WTC11 (cell line): ENCODE results near the gene OTUD7B. TPM values are rescaled to one million over a fixed set of nuclear protein-coding genes. Genes with fewer than 3 reads are reported as not detected.
A peak's percentile ranks its signal among the peaks of the same experiment; 100 is the strongest.

ENCODE experiments used
- ATAC-seq: fragments of 200-7000 bp; cut with Tn5 transposase; 2 replicates; pipeline ENCODE4 v1.10.0; 2021; ENCODE audit warnings: mild to moderate bottlenecking, moderate library complexity
- CTCF ChIA-PET: fragments of 300-600 bp; sonication (Branson Sonifier 250); formaldehyde crosslinking; loops from one replicate; lab custom pipeline; 2021; ENCODE audit warnings: antibody characterized with exemption; lab: Charles Lee
- POLR2A ChIA-PET: fragments of 350-600 bp; sonication (Branson Sonifier 250); formaldehyde crosslinking; loops from one replicate; lab custom pipeline; 2021; ENCODE audit warnings: antibody characterized with exemption; lab: Charles Lee
- DNase-seq: peaks from one replicate; pipeline ENCODE4 v3.0.0; 2021; ENCODE audit warnings: low spot score
- H3K27ac Mint-ChIP-seq: 2 replicates; pipeline ENCODE4 v1.8.0; 2021; ENCODE audit warnings: mixed read lengths
- H3K27me3 Mint-ChIP-seq: 2 replicates; pipeline ENCODE4 v1.8.0; 2021; ENCODE audit warnings: low read depth, mild to moderate bottlenecking, moderate library complexity, mixed read lengths
- H3K36me3 Mint-ChIP-seq: 2 replicates; pipeline ENCODE4 v1.8.0; 2021; ENCODE audit warnings: mixed read lengths
- H3K4me1 Mint-ChIP-seq: 2 replicates; pipeline ENCODE4 v1.8.0; 2022; ENCODE audit warnings: mixed read lengths
- H3K4me3 Mint-ChIP-seq: 2 replicates; pipeline ENCODE4 v1.8.0; 2021; ENCODE audit warnings: mild to moderate bottlenecking, moderate library complexity, mixed read lengths
- H3K9me3 Mint-ChIP-seq: 2 replicates; pipeline ENCODE4 v1.8.0; 2021; ENCODE audit warnings: mixed read lengths
- ARID4B ChIP-seq: sonication (generic); formaldehyde crosslinking; IDR thresholded peaks from 2 replicates; pipeline ENCODE4 v1.8.0; 2023; ENCODE audit warnings: missing genetic modification reagents, mild to moderate bottlenecking, borderline replicate concordance
- CBFB ChIP-seq: sonication (generic); formaldehyde crosslinking; IDR thresholded peaks from 2 replicates; pipeline ENCODE4 v1.8.1; 2022; ENCODE audit warnings: mild to moderate bottlenecking, low read depth, missing genetic modification reagents
- CREB1 ChIP-seq: sonication (generic); formaldehyde crosslinking; IDR thresholded peaks from 2 replicates; pipeline ENCODE4 v1.8.0; 2023; ENCODE audit warnings: mild to moderate bottlenecking, missing genetic modification reagents
- E2F4 ChIP-seq: sonication (generic); formaldehyde crosslinking; IDR thresholded peaks from 2 replicates; pipeline ENCODE4 v1.8.1; 2022; ENCODE audit warnings: low read depth, mild to moderate bottlenecking, moderate library complexity, missing genetic modification reagents, borderline replicate concordance
- ESRRA ChIP-seq: sonication (generic); formaldehyde crosslinking; IDR thresholded peaks from 2 replicates; pipeline ENCODE4 v1.8.1; 2022; ENCODE audit warnings: mild to moderate bottlenecking, missing genetic modification reagents, borderline replicate concordance
- FOXP1 ChIP-seq: sonication (generic); formaldehyde crosslinking; IDR thresholded peaks from 2 replicates; pipeline ENCODE4 v1.8.0; 2022; ENCODE audit warnings: missing genetic modification reagents, mild to moderate bottlenecking, moderate library complexity, borderline replicate concordance
- HMGXB4 ChIP-seq: sonication (generic); formaldehyde crosslinking; IDR thresholded peaks from 2 replicates; pipeline ENCODE4 v1.8.1; 2023; ENCODE audit warnings: mild to moderate bottlenecking, moderate library complexity, missing genetic modification reagents
- IRF2 ChIP-seq: sonication (generic); formaldehyde crosslinking; IDR thresholded peaks from 2 replicates; pipeline ENCODE4 v1.8.0; 2022; ENCODE audit warnings: low read depth, missing genetic modification reagents, borderline replicate concordance
- JAZF1 ChIP-seq: fragments of 250-450 bp; sonication (Bioruptor Pico); IDR thresholded peaks from 2 replicates; pipeline ENCODE4 v1.9.0; 2021; ENCODE audit warnings: moderate library complexity, mild to moderate bottlenecking, inconsistent platforms
- JUN ChIP-seq: sonication (generic); formaldehyde crosslinking; IDR thresholded peaks from 2 replicates; pipeline ENCODE4 v1.8.0; 2023; ENCODE audit warnings: mild to moderate bottlenecking, missing genetic modification reagents
- NR3C1 ChIP-seq: sonication (generic); formaldehyde crosslinking; conservative IDR thresholded peaks from 2 replicates; pipeline ENCODE4 v1.8.1; 2023; ENCODE audit warnings: low read depth, mild to moderate bottlenecking, missing genetic modification reagents
- USF1 ChIP-seq: sonication (generic); formaldehyde crosslinking; IDR thresholded peaks from 2 replicates; pipeline ENCODE4 v1.8.0; 2022; ENCODE audit warnings: mild to moderate bottlenecking, missing genetic modification reagents
- ZNF317 ChIP-seq: sonication (generic); formaldehyde crosslinking; IDR thresholded peaks from 2 replicates; pipeline ENCODE4 v1.8.1; 2023; ENCODE audit warnings: low read depth, mild to moderate bottlenecking, moderate library complexity, missing genetic modification reagents, borderline replicate concordance
- ZNF532 ChIP-seq: fragments of 250-450 bp; sonication (Bioruptor Pico); IDR thresholded peaks from 2 replicates; pipeline ENCODE4 v1.9.0; 2021; ENCODE audit warnings: mild to moderate bottlenecking, borderline replicate concordance
- total RNA-seq: library from RNA; stranded (reverse); gene quantifications from 3 replicates; pipeline ENCODE4 v1.2.3, GENCODE V29; 2021
- TF ChIP-seq, protein P1 (sequence below): sonication (generic); formaldehyde crosslinking; conservative IDR thresholded peaks from 2 replicates; pipeline ENCODE4 v1.8.1; 2023; ENCODE audit warnings: mild to moderate bottlenecking, low read depth, missing genetic modification reagents, moderate library complexity
- TF ChIP-seq, protein P2 (sequence below): sonication (generic); formaldehyde crosslinking; IDR thresholded peaks from 2 replicates; pipeline ENCODE4 v1.8.0; 2022; ENCODE audit warnings: missing genetic modification reagents

OTUD7B gene
- total RNA-seq, 1 experiment from 2014 or later = 21.0 TPM

DNA sequence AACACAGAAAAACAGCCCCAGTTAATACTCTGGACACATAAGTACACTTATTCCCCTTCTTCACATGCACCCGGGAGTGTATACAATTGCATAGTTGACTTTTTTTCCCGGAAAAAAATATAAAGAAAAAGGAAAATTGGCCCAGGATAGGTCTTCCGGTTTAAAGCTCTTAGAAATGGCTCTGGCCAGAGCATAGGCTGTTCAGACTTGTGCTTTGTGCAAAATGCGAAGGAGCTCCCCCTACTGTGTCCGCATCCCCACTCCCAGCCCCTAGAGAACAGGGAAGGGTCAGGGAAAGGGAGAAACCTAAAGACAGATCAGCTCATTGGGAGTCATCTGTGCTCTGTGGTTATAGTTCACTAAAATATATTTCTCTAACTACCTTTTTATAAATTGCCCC, 68.3 kb downstream of the OTUD7B start (continued):
- TF ChIP-seq, protein P1, sequence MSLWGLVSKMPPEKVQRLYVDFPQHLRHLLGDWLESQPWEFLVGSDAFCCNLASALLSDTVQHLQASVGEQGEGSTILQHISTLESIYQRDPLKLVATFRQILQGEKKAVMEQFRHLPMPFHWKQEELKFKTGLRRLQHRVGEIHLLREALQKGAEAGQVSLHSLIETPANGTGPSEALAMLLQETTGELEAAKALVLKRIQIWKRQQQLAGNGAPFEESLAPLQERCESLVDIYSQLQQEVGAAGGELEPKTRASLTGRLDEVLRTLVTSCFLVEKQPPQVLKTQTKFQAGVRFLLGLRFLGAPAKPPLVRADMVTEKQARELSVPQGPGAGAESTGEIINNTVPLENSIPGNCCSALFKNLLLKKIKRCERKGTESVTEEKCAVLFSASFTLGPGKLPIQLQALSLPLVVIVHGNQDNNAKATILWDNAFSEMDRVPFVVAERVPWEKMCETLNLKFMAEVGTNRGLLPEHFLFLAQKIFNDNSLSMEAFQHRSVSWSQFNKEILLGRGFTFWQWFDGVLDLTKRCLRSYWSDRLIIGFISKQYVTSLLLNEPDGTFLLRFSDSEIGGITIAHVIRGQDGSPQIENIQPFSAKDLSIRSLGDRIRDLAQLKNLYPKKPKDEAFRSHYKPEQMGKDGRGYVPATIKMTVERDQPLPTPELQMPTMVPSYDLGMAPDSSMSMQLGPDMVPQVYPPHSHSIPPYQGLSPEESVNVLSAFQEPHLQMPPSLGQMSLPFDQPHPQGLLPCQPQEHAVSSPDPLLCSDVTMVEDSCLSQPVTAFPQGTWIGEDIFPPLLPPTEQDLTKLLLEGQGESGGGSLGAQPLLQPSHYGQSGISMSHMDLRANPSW = no peak
- TF ChIP-seq ZNF317 (CRISPR knock-in tag) = no peak

GRCh38 chr1:149940427-149940826, 70.1 kb downstream of the OTUD7B start:
- POLR2A ChIA-PET = interaction anchor here (0.7 kb wide), 1 partner anchor 52 kb away, joined by 3 read pairs; no protein-coding TSS in a partner anchor
- Mint-ChIP-seq H3K9me3 (no peaks in the 10 kb centered on the region), H3K36me3 (peaks cover 11% of the 10 kb centered on the region), H3K27ac (peak overlapping the region; percentile 71), H3K27me3 (no peaks in the 10 kb centered on the region; the same call in 1 of the 2 replicates), H3K4me1 (peaks cover 65% of the 10 kb centered on the region), H3K4me3 (no peak overlapping the region)
- CTCF ChIA-PET = no interaction called here
- no peak for DNase-seq
- ATAC-seq = no peak
- TF ChIP-seq NR3C1 (CRISPR knock-in tag) = no peak
- no peak for TF ChIP-seq USF1 (CRISPR knock-in tag)
- TF ChIP-seq ZNF532 (CRISPR knock-in tag) = no peak
- TF ChIP-seq FOXP1 (CRISPR knock-in tag) = no peak
- TF ChIP-seq E2F4 (CRISPR knock-in tag) = no peak
- TF ChIP-seq CBFB (CRISPR knock-in tag) = no peak
- no peak for TF ChIP-seq JAZF1 (CRISPR knock-in tag)
- TF ChIP-seq, protein P2, sequence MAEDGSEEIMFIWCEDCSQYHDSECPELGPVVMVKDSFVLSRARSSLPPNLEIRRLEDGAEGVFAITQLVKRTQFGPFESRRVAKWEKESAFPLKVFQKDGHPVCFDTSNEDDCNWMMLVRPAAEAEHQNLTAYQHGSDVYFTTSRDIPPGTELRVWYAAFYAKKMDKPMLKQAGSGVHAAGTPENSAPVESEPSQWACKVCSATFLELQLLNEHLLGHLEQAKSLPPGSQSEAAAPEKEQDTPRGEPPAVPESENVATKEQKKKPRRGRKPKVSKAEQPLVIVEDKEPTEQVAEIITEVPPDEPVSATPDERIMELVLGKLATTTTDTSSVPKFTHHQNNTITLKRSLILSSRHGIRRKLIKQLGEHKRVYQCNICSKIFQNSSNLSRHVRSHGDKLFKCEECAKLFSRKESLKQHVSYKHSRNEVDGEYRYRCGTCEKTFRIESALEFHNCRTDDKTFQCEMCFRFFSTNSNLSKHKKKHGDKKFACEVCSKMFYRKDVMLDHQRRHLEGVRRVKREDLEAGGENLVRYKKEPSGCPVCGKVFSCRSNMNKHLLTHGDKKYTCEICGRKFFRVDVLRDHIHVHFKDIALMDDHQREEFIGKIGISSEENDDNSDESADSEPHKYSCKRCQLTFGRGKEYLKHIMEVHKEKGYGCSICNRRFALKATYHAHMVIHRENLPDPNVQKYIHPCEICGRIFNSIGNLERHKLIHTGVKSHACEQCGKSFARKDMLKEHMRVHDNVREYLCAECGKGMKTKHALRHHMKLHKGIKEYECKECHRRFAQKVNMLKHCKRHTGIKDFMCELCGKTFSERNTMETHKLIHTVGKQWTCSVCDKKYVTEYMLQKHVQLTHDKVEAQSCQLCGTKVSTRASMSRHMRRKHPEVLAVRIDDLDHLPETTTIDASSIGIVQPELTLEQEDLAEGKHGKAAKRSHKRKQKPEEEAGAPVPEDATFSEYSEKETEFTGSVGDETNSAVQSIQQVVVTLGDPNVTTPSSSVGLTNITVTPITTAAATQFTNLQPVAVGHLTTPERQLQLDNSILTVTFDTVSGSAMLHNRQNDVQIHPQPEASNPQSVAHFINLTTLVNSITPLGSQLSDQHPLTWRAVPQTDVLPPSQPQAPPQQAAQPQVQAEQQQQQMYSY (CRISPR knock-in tag) = no peak
- TF ChIP-seq CREB1 (CRISPR knock-in tag) = no peak
- TF ChIP-seq HMGXB4 (CRISPR knock-in tag) = no peak
- no peak for TF ChIP-seq JUN (CRISPR knock-in tag)
- no peak for TF ChIP-seq ESRRA
- TF ChIP-seq IRF2 (CRISPR knock-in tag) = no peak
- TF ChIP-seq ARID4B (CRISPR knock-in tag) = no peak
